ENCODE results near the gene SLC22A23.

The SLC22A23 gene

DNA sequence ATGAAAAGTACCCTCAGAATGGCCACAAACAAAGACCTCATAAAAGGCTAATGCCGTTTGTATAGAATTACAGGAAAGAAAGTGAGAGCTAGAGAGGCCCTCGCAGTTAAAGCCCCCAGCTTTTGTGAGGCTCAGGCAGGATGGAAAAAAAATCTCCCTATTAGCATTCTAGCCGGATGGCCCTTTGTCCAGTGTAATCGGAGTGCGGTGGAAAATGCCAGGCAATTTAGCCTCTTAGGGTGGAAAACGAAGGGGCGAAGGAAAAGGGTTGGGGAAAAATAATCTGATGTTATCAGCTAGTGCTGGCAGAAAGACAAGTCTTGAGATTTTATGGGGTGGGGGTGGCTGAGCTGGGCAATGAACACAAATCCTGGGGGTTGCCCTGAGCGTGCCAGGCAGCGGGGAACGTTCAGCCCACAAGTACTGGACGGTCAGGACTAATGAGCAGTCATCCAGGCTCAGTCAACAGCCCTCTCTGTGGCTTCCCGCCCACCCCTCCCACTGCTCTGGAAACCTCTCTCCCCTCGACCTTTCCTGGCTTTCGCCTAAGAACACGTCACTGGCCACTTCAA lies 105.7 kb downstream of the SLC22A23 start:
- no peak overlapping the region for H3K9ac ChIP-seq (ENCODE audit: low read depth, low read length)
- H3K4me3 ChIP-seq (ENCODE audit: low read depth in 1 of 2, low read length in 2 of 2): no peak overlapping the region
- H2AFZ ChIP-seq (ENCODE audit: low read depth, low read length): no peak overlapping the region
- H3K27ac ChIP-seq (ENCODE audit: low read length): no peak overlapping the region
- H3K4me1 ChIP-seq (ENCODE audit: insufficient read depth, low read length): peaks cover 7% of the 10 kb centered on the region
- H3K4me2 ChIP-seq (ENCODE audit: insufficient read depth, low read length): no peak overlapping the region
- ATAC-seq (ENCODE audit: insufficient read depth, low read depth) (no peak), DNase-seq (no peak)
- H3K9me3 ChIP-seq (ENCODE audit: insufficient read depth, low read length, severe bottlenecking): no peaks in the 10 kb centered on the region
- TF ChIP-seq EZH2 (IDR thresholded peaks at IDR 0.05; ENCODE audit: borderline replicate concordance, low read depth, low read length, severe bottlenecking): no peak
- no peak for TF ChIP-seq CTCF (IDR thresholded peaks at IDR 0.05; ENCODE audit: borderline replicate concordance, extremely low read depth, low read length, poor library complexity, severe bottlenecking)
- no peaks in the 10 kb centered on the region for H3K36me3 ChIP-seq (ENCODE audit: insufficient read depth, low read length)
- no peaks in the 10 kb centered on the region for H4K20me1 ChIP-seq (ENCODE audit: insufficient read depth, low read length)
- peaks cover 10% of the 10 kb centered on the region for H3K27me3 ChIP-seq (ENCODE audit: insufficient read depth, low read length, poor library complexity)
- no peaks in the 10 kb centered on the region for H3K79me2 ChIP-seq (ENCODE audit: insufficient read depth, low read length)

- no peaks in the 10 kb centered on the region for H3K36me3 ChIP-seq (ENCODE audit: insufficient read depth, low read length)
- no peak for ATAC-seq (ENCODE audit: insufficient read depth, low read depth)
- no peaks in the 10 kb centered on the region for H3K9me3 ChIP-seq (ENCODE audit: insufficient read depth, low read length, severe bottlenecking)
- no peaks in the 10 kb centered on the region for H4K20me1 ChIP-seq (ENCODE audit: insufficient read depth, low read length)
- peaks cover 12% of the 10 kb centered on the region for H3K27me3 ChIP-seq (ENCODE audit: insufficient read depth, low read length, poor library complexity)
- TF ChIP-seq CTCF (IDR thresholded peaks at IDR 0.05; ENCODE audit: borderline replicate concordance, extremely low read depth, low read length, poor library complexity, severe bottlenecking): no peak
- TF ChIP-seq EZH2 (IDR thresholded peaks at IDR 0.05; ENCODE audit: borderline replicate concordance, low read depth, low read length, severe bottlenecking): no peak
- no peak for DNase-seq
- H3K4me2 ChIP-seq (ENCODE audit: insufficient read depth, low read length): no peak overlapping the region
- no peaks in the 10 kb centered on the region for H3K4me1 ChIP-seq (ENCODE audit: insufficient read depth, low read length)
- H2AFZ ChIP-seq (ENCODE audit: low read depth, low read length): no peak overlapping the region
- no peaks in the 10 kb centered on the region for H3K79me2 ChIP-seq (ENCODE audit: insufficient read depth, low read length)
- H3K4me3 ChIP-seq (ENCODE audit: low read depth in 1 of 2, low read length in 2 of 2): no peak overlapping the region
- no peak overlapping the region for H3K27ac ChIP-seq (ENCODE audit: low read length)
- H3K9ac ChIP-seq (ENCODE audit: low read depth, low read length): no peak overlapping the region
These were observed 106.5 kb downstream of the SLC22A23 start for GRCh38 chr6:3350252-3350796.

GRCh38 chr6:3349388-3350251 lies 107.2 kb downstream of the SLC22A23 start:
- DNase-seq: no peak

More at GRCh38 chr6:3349388-3350251, 107.2 kb downstream of the SLC22A23 start:
- no peak for ATAC-seq (ENCODE audit: insufficient read depth, low read depth)
- no peaks in the 10 kb centered on the region for H3K4me1 ChIP-seq (ENCODE audit: insufficient read depth, low read length)
- peaks cover 12% of the 10 kb centered on the region for H3K27me3 ChIP-seq (ENCODE audit: insufficient read depth, low read length, poor library complexity)
- H3K36me3 ChIP-seq (ENCODE audit: insufficient read depth, low read length): no peaks in the 10 kb centered on the region
- H3K79me2 ChIP-seq (ENCODE audit: insufficient read depth, low read length): no peaks in the 10 kb centered on the region
- H3K9ac ChIP-seq (ENCODE audit: low read depth, low read length): no peak overlapping the region
- no peaks in the 10 kb centered on the region for H4K20me1 ChIP-seq (ENCODE audit: insufficient read depth, low read length)
- H2AFZ ChIP-seq (ENCODE audit: low read depth, low read length): no peak overlapping the region
- no peak overlapping the region for H3K4me2 ChIP-seq (ENCODE audit: insufficient read depth, low read length)
- H3K9me3 ChIP-seq (ENCODE audit: insufficient read depth, low read length, severe bottlenecking): no peaks in the 10 kb centered on the region
- no peak for TF ChIP-seq CTCF (IDR thresholded peaks at IDR 0.05; ENCODE audit: borderline replicate concordance, extremely low read depth, low read length, poor library complexity, severe bottlenecking)
- TF ChIP-seq EZH2 (IDR thresholded peaks at IDR 0.05; ENCODE audit: borderline replicate concordance, low read depth, low read length, severe bottlenecking): no peak
- H3K4me3 ChIP-seq (ENCODE audit: low read depth in 1 of 2, low read length in 2 of 2): no peak overlapping the region
- H3K27ac ChIP-seq (ENCODE audit: low read length): no peak overlapping the region

Measured in DND-41 (cell line).